ENCODE data around the gene SLTM. TPM values are rescaled to one million over a fixed set of nuclear protein-coding genes. Genes with fewer than 3 reads are reported as not detected.
"Not testable (repeated sequence)": the region's sequence is repeated elsewhere in the genome, so short reads cannot be mapped to it uniquely, and the experiment has no call there.

SLTM gene
- total RNA-seq, 3 donors from 2014 or later: 105 to 121 (median 120) TPM

DNA sequence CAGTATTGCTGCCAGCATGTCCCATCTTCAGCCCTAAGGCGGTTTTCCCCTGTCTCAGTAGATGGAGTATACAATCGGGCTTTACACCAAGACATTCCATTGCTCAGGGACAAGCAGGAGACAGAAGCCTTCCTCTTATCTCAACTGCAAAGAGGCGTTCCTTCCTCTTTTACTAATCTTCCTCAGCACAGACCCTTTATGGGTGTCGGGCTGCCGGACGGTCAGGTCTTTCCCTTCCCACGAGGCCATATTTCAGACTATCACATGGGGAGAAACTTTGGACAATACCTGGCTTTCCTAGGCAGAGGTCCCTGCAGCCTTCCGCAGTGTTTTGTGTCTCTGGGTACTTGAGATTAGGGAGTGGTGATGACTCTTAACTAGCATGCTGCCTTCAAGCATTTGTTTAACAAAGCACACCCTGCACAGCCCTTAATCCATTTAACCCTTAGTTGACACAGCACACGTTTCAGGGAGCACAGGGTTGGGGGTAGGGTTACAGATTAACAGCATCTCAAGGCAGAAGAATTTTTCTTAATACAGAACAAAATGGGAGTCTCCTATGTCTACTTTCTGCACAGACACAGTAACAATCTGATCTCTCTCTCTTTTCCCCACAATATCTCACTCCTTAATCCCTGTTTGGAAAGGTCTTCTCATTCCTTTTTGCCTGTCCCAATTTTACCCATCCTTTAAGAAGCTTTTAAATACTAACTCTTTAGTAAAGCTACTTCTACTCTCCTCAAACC is 99.6 kb downstream of the SLTM start:
- H3K36me3 Mint-ChIP-seq (ENCODE audit: insufficient read depth): peaks cover 12% of the 10 kb centered on the region
- not testable (repeated sequence) for ATAC-seq; H3K4me3 Mint-ChIP-seq; H3K9me3 Mint-ChIP-seq; H3K4me1 Mint-ChIP-seq (ENCODE audit: low read depth); H3K27me3 Mint-ChIP-seq (ENCODE audit: low read depth); DNase-seq

- Mint-ChIP-seq H3K27me3 (ENCODE audit: low read depth) (no peaks in the 10 kb centered on the region), H3K4me3 (no peak overlapping the region), H3K9me3 (no peaks in the 10 kb centered on the region), H3K4me1 (ENCODE audit: low read depth) (no peaks in the 10 kb centered on the region), H3K36me3 (ENCODE audit: insufficient read depth) (peaks cover 19% of the 10 kb centered on the region)
- DNase-seq (no peak), ATAC-seq (no peak)
These were observed 102.9 kb downstream of the SLTM start for GRCh38 chr15:58830556-58830955.

Other genes with a start within 250 kb of the SLTM start
- 10 to 100 TPM; 57.0 to 60.2 (median 57.5) TPM for gene ADAM10, start 184.0 kb downstream of the SLTM start, total RNA-seq
- 1 to 10 TPM; 4.1 to 8.4 (median 5.9) TPM for gene MINDY2, start 162.4 kb downstream of the SLTM start, total RNA-seq
- 10 to 100 TPM; 22.6 to 25.0 (median 25.0) TPM for gene RNF111, start 54.0 kb upstream of the SLTM start, total RNA-seq
- gene CCNB2, start 171.5 kb upstream of the SLTM start, total RNA-seq: 1 to 10 TPM; 1.8 to 2.7 (median 2.3) TPM